Central memory CD8-positive, alpha-beta T cell (primary cell): ENCODE measurements around the gene SLC25A25.
"Not testable (repeated sequence)": the region's sequence is repeated elsewhere in the genome, so short reads cannot be mapped to it uniquely, and the experiment has no call there.

Source experiments
- ATAC-seq: fragments of 150-1000 bp; cut with Tn5 transposase; replicated peaks from 2 replicates; pipeline ENCODE4 v1.10.0; 2022; ENCODE audit warnings: mild to moderate bottlenecking, moderate FRiP score, moderate number of reproducible peaks; ENCODE audit not compliant: poor library complexity, severe bottlenecking; ENCODE audit errors: extremely low read depth
- DNase-seq, 2 donors: peaks; one replicate each; pipeline ENCODE4 v3.0.0; 2021; ENCODE audit warnings: low spot score in 2 of 2
- H3K27ac Mint-ChIP-seq: one replicate; pipeline ENCODE4 v1.8.0; 2022; ENCODE audit warnings: low read depth, mild to moderate bottlenecking, moderate library complexity, mixed read lengths
- H3K27me3 Mint-ChIP-seq: one replicate; pipeline ENCODE4 v1.8.0; 2022; ENCODE audit warnings: mixed read lengths
- H3K36me3 Mint-ChIP-seq: one replicate; pipeline ENCODE4 v1.8.0; 2022; ENCODE audit warnings: mild to moderate bottlenecking, moderate library complexity, mixed read lengths; ENCODE audit not compliant: insufficient read depth
- H3K4me1 Mint-ChIP-seq: one replicate; pipeline ENCODE4 v1.8.0; 2022; ENCODE audit warnings: mixed read lengths
- H3K4me3 Mint-ChIP-seq: one replicate; pipeline ENCODE4 v1.8.0; 2022; ENCODE audit warnings: mild to moderate bottlenecking, moderate library complexity, mixed read lengths
- H3K9me3 Mint-ChIP-seq: one replicate; pipeline ENCODE4 v1.8.0; 2022; ENCODE audit warnings: mixed read lengths

Gene SLC25A25

DNA sequence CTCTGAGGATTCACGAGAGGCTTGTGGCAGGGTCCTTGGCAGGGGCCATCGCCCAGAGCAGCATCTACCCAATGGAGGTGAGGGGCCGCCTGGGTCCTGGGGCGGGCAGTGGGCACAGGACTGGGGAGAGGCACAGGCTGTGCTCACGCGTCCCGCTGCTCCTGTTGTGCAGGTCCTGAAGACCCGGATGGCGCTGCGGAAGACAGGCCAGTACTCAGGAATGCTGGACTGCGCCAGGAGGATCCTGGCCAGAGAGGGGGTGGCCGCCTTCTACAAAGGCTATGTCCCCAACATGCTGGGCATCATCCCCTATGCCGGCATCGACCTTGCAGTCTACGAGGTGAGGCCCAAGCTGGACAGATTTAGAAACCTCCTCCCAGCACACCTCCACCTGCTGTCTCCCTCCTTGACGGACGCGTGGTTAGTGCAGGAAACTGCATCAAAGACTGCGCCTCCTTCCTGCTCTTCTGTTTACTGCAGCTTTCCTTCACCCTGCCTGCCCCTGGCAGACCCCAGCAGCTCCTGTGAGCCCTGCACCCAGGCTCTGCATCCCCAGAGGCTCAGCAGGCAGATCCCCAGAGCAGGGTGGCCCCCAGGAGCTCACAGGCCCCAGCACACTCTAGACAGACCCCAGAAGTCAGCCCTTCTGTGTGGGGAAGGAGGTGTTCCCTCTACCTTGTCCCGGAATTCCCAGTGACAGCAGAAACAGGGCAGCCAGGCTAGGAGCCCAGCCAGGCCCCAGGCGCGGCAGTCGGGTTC, 38.3 kb downstream of the SLC25A25 start:
- no peak for ATAC-seq
- H3K4me3 Mint-ChIP-seq = no peak overlapping the region
- peaks cover 25% of the 10 kb centered on the region for H3K36me3 Mint-ChIP-seq
- no peak overlapping the region for H3K27ac Mint-ChIP-seq
- H3K9me3 Mint-ChIP-seq = no peaks in the 10 kb centered on the region
- H3K4me1 Mint-ChIP-seq = peaks cover 14% of the 10 kb centered on the region
- H3K27me3 Mint-ChIP-seq = no peaks in the 10 kb centered on the region
- no peak for DNase-seq

DNA sequence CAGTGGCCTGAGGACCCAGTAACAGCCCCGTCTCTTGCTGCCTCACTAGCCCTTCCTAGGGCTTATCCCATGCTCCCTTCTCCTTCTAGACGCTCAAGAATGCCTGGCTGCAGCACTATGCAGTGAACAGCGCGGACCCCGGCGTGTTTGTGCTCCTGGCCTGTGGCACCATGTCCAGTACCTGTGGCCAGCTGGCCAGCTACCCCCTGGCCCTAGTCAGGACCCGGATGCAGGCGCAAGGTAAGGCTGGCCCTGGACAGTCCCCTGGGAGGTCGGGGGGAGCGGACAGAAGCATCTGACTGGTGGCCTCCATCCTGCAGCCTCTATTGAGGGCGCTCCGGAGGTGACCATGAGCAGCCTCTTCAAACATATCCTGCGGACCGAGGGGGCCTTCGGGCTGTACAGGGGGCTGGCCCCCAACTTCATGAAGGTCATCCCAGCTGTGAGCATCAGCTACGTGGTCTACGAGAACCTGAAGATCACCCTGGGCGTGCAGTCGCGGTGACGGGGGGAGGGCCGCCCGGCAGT, 39.0 kb downstream of the SLC25A25 start:
- H3K27me3 Mint-ChIP-seq = no peaks in the 10 kb centered on the region
- ATAC-seq = no peak
- H3K4me1 Mint-ChIP-seq = peaks cover 14% of the 10 kb centered on the region
- H3K27ac Mint-ChIP-seq = no peak overlapping the region
- H3K4me3 Mint-ChIP-seq = no peak overlapping the region
- no peaks in the 10 kb centered on the region for H3K9me3 Mint-ChIP-seq
- H3K36me3 Mint-ChIP-seq = peaks cover 25% of the 10 kb centered on the region
- DNase-seq = no peak

DNA sequence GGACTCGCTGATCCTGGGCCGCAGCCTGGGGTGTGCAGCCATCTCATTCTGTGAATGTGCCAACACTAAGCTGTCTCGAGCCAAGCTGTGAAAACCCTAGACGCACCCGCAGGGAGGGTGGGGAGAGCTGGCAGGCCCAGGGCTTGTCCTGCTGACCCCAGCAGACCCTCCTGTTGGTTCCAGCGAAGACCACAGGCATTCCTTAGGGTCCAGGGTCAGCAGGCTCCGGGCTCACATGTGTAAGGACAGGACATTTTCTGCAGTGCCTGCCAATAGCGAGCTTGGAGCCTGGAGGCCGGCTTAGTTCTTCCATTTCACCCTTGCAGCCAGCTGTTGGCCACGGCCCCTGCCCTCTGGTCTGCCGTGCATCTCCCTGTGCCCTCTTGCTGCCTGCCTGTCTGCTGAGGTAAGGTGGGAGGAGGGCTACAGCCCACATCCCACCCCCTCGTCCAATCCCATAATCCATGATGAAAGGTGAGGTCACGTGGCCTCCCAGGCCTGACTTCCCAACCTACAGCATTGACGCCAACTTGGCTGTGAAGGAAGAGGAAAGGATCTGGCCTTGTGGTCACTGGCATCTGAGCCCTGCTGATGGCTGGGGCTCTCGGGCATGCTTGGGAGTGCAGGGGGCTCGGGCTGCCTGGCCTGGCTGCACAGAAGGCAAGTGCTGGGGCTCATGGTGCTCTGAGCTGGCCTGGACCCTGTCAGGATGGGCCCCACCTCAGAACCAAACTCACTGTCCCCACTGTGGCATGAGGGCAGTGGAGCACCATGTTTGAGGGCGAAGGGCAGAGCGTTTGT, 39.6 kb downstream of the SLC25A25 start:
- no peak for ATAC-seq
- peak overlapping the region; percentile 75 for H3K27ac Mint-ChIP-seq
- no peaks in the 10 kb centered on the region for H3K9me3 Mint-ChIP-seq
- H3K4me3 Mint-ChIP-seq = no peak overlapping the region
- H3K36me3 Mint-ChIP-seq = peaks cover 25% of the 10 kb centered on the region
- no peaks in the 10 kb centered on the region for H3K27me3 Mint-ChIP-seq
- H3K4me1 Mint-ChIP-seq = peaks cover 11% of the 10 kb centered on the region
- DNase-seq = no peak

- H3K27ac Mint-ChIP-seq = peak overlapping the region; percentile 75
- ATAC-seq = no peak
- H3K4me1 Mint-ChIP-seq = peaks cover 3% of the 10 kb centered on the region
- no peak for DNase-seq
- no peak overlapping the region for H3K4me3 Mint-ChIP-seq
- peaks cover 24% of the 10 kb centered on the region for H3K36me3 Mint-ChIP-seq
- H3K27me3 Mint-ChIP-seq = no peaks in the 10 kb centered on the region
- no peaks in the 10 kb centered on the region for H3K9me3 Mint-ChIP-seq
Observed at GRCh38 chr9:128108269-128109049, 40.4 kb downstream of the SLC25A25 start.

GRCh38 chr9:128109050-128109709, 41.1 kb downstream of the SLC25A25 start:
- peak overlapping the region; percentile 10 for H3K27ac Mint-ChIP-seq
- H3K9me3 Mint-ChIP-seq = no peaks in the 10 kb centered on the region
- H3K36me3 Mint-ChIP-seq = peaks cover 19% of the 10 kb centered on the region
- H3K27me3 Mint-ChIP-seq = no peaks in the 10 kb centered on the region
- H3K4me3 Mint-ChIP-seq = no peak overlapping the region
- H3K4me1 Mint-ChIP-seq = no peaks in the 10 kb centered on the region
- no peak for DNase-seq
- ATAC-seq = no peak

- not testable (repeated sequence) for H3K9me3 Mint-ChIP-seq, H3K36me3 Mint-ChIP-seq, H3K4me3 Mint-ChIP-seq, DNase-seq, H3K4me1 Mint-ChIP-seq, H3K27me3 Mint-ChIP-seq, ATAC-seq, H3K27ac Mint-ChIP-seq
Observed at GRCh38 chr9:128111726-128112125, 43.7 kb downstream of the SLC25A25 start.

- Mint-ChIP-seq H3K4me3 (no peak overlapping the region), H3K27me3 (no peaks in the 10 kb centered on the region), H3K4me1 (peaks cover 12% of the 10 kb centered on the region), H3K36me3 (peaks cover 8% of the 10 kb centered on the region), H3K9me3 (no peaks in the 10 kb centered on the region), H3K27ac (no peak overlapping the region)
- no peak for ATAC-seq
- no peak for DNase-seq
Observed at GRCh38 chr9:128113526-128114325, 45.7 kb downstream of the SLC25A25 start.

DNA sequence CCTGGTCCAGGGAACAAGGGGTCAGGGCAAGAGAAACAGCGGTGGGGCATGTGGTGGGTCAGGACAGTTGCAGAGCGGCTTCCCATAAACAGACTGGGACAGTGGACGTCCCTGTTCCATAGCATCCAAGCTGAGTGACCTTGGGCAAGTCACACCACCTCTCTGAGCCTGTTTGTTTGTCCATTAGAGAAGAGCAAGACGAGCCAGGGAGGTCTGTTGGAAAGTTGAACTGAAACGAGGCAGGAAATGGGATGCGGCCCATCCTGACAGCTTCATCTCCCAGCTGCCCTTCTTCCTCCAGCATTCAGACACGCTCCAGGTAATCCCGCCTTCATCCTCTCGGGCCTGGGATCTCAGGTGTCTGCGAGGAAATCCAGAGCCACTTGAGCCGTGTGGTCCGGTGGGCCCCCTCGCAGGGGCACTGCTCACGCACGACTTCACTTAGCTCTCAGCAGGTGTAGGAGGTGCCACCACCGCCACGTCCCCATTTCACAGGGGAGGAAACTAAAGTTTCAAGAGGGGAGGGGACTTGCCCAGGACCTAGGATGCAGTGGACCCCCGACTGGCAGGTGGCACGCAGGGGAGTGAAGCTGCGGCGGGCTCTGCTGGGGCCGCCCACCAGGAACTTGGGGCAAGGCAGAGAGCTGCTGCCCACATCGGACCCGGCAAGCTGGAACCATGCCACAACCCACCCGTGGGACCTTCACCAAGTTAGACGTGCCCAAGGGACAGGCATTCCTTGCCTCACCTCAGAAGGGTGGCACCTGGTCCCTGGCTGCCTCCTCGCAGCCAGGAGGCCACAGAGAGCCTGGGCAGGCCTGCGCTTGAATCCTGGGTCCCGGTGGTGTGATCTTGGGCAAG, 46.5 kb downstream of the SLC25A25 start:
- no peak overlapping the region for H3K4me3 Mint-ChIP-seq
- peaks cover 12% of the 10 kb centered on the region for H3K4me1 Mint-ChIP-seq
- no peaks in the 10 kb centered on the region for H3K9me3 Mint-ChIP-seq
- DNase-seq (no peak), ATAC-seq (no peak)
- no peak overlapping the region for H3K27ac Mint-ChIP-seq
- peaks cover 8% of the 10 kb centered on the region for H3K36me3 Mint-ChIP-seq
- H3K27me3 Mint-ChIP-seq = no peaks in the 10 kb centered on the region

GRCh38 chr9:128115187-128116103, 47.4 kb downstream of the SLC25A25 start:
- no peaks in the 10 kb centered on the region for H3K27me3 Mint-ChIP-seq
- DNase-seq (no peak), ATAC-seq (peak; percentile 62)
- peaks cover 12% of the 10 kb centered on the region for H3K4me1 Mint-ChIP-seq
- H3K27ac Mint-ChIP-seq = no peak overlapping the region
- no peak overlapping the region for H3K4me3 Mint-ChIP-seq
- H3K36me3 Mint-ChIP-seq = peaks cover 3% of the 10 kb centered on the region
- no peaks in the 10 kb centered on the region for H3K9me3 Mint-ChIP-seq
